GOT3 (cell line): ENCODE results near the gene TEX22.

ENCODE experiments used
- DNase-seq: peaks from one replicate; lab custom pipeline; 2025; ENCODE audit warnings: mixed read lengths; lab: John Stamatoyannopoulos, UW

Gene TEX22

GRCh38 chr14:105456736-105457617 is 58.6 kb downstream of the TEX22 start:
- DNase-seq: no peak

GRCh38 chr14:105458010-105458409 is 59.7 kb downstream of the TEX22 start:
- no peak for DNase-seq

GRCh38 chr14:105458571-105458970 is 60.2 kb downstream of the TEX22 start:
- DNase-seq: no peak

- no peak for DNase-seq
Observed at GRCh38 chr14:105460116-105460515, 61.8 kb downstream of the TEX22 start.

- DNase-seq: no peak
Observed at GRCh38 chr14:105460616-105461015, 62.3 kb downstream of the TEX22 start.

- DNase-seq: no peak
Observed at GRCh38 chr14:105461903-105462302, 63.6 kb downstream of the TEX22 start.
